ENCODE data around the gene FITM2.

FITM2 gene

DNA sequence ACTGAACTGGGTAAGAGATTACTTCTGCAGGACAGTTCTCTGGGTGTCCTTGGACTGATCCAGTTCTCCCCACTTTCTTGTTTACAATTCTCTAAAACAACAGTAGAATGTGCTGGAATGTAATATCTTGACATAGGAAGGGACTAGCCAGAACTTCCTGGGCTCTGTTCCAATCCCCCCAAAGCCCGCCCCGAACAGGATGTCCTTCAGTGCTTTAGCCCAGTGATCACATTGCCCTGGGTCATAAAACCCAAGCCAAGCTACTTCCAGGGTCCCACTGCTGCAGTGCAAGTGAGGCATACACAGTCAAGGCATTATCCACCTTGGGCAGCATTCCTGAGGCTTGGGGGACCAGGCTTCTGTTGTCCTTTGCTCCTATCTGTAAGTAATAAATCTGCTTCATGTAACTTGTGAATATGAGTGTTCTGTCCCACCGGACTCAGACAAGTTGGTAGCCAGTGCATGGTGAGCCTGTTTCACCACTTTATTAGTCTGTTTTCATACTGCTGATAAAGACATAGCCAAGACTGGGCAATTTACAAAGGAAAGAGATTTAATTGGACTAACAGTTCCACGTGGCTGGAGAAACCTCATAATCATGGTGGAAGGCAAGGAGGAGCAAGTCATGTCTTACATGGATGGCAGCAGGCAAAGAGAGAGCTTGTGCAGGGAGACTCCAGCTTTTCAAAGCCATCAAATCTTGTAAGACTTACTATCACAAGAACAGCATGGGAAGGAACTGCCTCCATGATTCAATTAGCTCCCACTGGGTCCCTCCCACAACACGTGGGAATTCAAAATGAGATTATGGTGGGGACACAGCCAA, 23.5 kb downstream of the FITM2 start:
- H3K4me3 ChIP-seq (ENCODE audit: low read depth, low read length) = no peak overlapping the region
- no peak overlapping the region for H3K27ac ChIP-seq
- TF ChIP-seq, protein P1, sequence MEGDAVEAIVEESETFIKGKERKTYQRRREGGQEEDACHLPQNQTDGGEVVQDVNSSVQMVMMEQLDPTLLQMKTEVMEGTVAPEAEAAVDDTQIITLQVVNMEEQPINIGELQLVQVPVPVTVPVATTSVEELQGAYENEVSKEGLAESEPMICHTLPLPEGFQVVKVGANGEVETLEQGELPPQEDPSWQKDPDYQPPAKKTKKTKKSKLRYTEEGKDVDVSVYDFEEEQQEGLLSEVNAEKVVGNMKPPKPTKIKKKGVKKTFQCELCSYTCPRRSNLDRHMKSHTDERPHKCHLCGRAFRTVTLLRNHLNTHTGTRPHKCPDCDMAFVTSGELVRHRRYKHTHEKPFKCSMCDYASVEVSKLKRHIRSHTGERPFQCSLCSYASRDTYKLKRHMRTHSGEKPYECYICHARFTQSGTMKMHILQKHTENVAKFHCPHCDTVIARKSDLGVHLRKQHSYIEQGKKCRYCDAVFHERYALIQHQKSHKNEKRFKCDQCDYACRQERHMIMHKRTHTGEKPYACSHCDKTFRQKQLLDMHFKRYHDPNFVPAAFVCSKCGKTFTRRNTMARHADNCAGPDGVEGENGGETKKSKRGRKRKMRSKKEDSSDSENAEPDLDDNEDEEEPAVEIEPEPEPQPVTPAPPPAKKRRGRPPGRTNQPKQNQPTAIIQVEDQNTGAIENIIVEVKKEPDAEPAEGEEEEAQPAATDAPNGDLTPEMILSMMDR (IDR thresholded peaks at IDR 0.05; ENCODE audit: low read depth, low read length, missing control alignments) = no peak
- in situ Hi-C loops (cut with HindIII; ENCODE audit: low pct_ligation_motif_present, low sequenced_read_pairs) = no loop called here
- no peaks in the 10 kb centered on the region for H3K27me3 ChIP-seq (replicated peaks)
- no peaks in the 10 kb centered on the region for H3K36me3 ChIP-seq (replicated peaks)
- DNase-seq = no peak

DNA sequence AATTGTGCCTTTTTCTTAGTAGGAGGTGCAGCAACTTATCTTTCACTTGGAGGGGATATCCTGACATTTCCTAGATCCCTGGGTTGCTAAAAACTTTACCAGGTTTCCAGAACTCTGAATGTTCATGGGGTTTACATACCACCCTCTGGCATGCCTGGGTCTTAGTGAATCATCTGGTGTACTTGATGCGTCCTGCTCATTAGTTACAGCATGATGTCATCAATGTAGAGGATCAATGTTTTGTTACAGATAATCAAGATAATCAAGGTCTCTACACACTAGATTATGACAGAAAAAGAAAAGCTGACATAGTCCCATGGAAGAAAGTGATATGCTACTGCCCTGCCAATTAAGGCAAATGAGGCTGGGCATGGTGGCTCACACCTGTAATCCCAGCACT, 27.0 kb downstream of the FITM2 start:
- no peak for DNase-seq
- TF ChIP-seq, protein P1 (IDR thresholded peaks at IDR 0.05; ENCODE audit: low read depth, low read length, missing control alignments) = no peak
- H3K4me3 ChIP-seq (ENCODE audit: low read depth, low read length) = no peak overlapping the region
- no peak overlapping the region for H3K27ac ChIP-seq
- no peaks in the 10 kb centered on the region for H3K27me3 ChIP-seq (replicated peaks)
- in situ Hi-C loops (cut with HindIII; ENCODE audit: low pct_ligation_motif_present, low sequenced_read_pairs) = no loop called here
- no peaks in the 10 kb centered on the region for H3K36me3 ChIP-seq (replicated peaks)

DNA sequence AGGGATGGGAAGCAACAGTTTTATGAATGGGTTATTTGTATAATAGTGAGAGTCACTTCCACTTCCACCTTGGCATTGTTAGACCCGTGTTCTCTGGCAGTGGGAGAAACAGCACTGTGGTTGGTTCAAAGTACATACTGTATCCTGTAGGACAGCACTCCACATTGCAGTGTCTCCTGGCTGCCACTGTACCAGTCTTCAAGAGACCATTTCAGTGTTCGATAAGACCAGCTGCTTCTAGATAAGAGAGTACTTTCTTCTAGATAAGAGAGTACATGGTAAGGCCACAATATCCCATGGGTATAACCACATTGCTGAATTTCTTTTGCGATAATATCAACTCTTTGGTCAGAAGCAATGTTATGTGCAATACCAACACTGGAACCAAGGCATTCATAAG, 28.8 kb downstream of the FITM2 start:
- TF ChIP-seq, protein P1 (IDR thresholded peaks at IDR 0.05; ENCODE audit: low read depth, low read length, missing control alignments) = no peak
- in situ Hi-C loops (cut with HindIII; ENCODE audit: low pct_ligation_motif_present, low sequenced_read_pairs) = no loop called here
- H3K27ac ChIP-seq = no peak overlapping the region
- H3K4me3 ChIP-seq (ENCODE audit: low read depth, low read length) = no peak overlapping the region
- no peaks in the 10 kb centered on the region for H3K36me3 ChIP-seq (replicated peaks)
- no peaks in the 10 kb centered on the region for H3K27me3 ChIP-seq (replicated peaks)
- no peak for DNase-seq

DNA sequence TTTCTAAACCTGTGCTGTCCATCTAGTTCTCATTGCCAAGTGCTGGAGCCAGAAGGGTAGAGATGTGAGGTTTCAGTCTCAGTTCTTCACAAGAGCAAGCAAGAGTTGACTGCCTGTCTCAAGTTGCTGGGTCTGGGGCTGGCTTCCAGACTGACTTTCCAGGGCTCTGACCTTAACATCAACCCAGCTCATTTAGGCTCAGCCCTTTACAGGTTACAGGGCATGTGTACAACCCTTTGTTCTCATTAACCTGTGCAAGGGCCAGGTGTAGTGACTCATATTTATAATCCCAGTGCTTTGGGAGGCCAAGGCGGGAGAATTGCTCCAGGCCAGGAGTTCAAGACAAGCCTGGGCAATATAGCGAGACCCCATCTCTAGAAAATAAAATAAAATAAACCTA, 30.6 kb downstream of the FITM2 start:
- H3K27me3 ChIP-seq (replicated peaks) = no peaks in the 10 kb centered on the region
- no peak for DNase-seq
- TF ChIP-seq, protein P1 (IDR thresholded peaks at IDR 0.05; ENCODE audit: low read depth, low read length, missing control alignments) = no peak
- no peak overlapping the region for H3K4me3 ChIP-seq (ENCODE audit: low read depth, low read length)
- in situ Hi-C loops (cut with HindIII; ENCODE audit: low pct_ligation_motif_present, low sequenced_read_pairs) = no loop called here
- no peak overlapping the region for H3K27ac ChIP-seq
- H3K36me3 ChIP-seq (replicated peaks) = no peaks in the 10 kb centered on the region

DNA sequence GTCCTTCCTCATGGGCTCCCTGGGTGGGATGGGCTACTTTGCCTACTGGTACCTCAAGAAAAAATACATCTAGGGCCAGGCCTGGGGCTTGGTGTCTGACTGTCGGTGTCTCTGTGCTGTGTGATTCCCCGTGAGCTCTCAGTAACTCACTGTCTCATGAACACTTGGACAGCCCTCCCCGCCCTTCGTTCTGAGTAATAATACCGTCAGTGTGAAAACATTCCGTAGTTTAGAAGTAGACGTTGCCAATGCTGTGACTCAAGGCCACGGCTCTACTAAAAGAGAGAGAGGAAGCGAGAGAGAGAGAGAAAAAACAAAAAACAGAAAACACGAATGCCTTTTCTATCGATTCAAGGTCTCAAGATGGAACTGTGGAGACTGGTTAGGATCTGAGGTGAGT, 31.8 kb downstream of the FITM2 start:
- no peak overlapping the region for H3K4me3 ChIP-seq (ENCODE audit: low read depth, low read length)

More for the DNA sequence above, 31.8 kb downstream of the FITM2 start:
- Histone ChIP-seq H3K27me3 (replicated peaks) (no peaks in the 10 kb centered on the region), H3K36me3 (replicated peaks) (no peaks in the 10 kb centered on the region), H3K27ac (no peak overlapping the region)
- in situ Hi-C loops (cut with HindIII; ENCODE audit: low pct_ligation_motif_present, low sequenced_read_pairs) = no loop called here
- TF ChIP-seq, protein P1 (IDR thresholded peaks at IDR 0.05; ENCODE audit: low read depth, low read length, missing control alignments) = no peak
- peak; percentile 87 for DNase-seq
